Upper lobe of right lung (tissue), 1 donor: Measurements from ENCODE around the gene SHROOM3. TPM values are rescaled to one million over a fixed set of nuclear protein-coding genes. Genes with fewer than 3 reads are reported as not detected.

Source experiments
- ATAC-seq: fragments of 200-7000 bp; cut with Tn5 transposase; one replicate; pipeline ENCODE4 v1.9.1; 2020; ENCODE audit warnings: mild to moderate bottlenecking, moderate library complexity
- DNase-seq: peaks from one replicate; pipeline ENCODE4 v3.0.0-alpha.2; 2020
- H3K27ac ChIP-seq: fragments of 200-600 bp; one replicate; pipeline ENCODE4 v1.8.0; 2022
- H3K27me3 ChIP-seq: fragments of 200-600 bp; one replicate; pipeline ENCODE4 v1.8.0; 2022; ENCODE audit warnings: mild to moderate bottlenecking
- H3K36me3 ChIP-seq: fragments of 200-600 bp; one replicate; pipeline ENCODE4 v1.8.0; 2022
- H3K4me1 ChIP-seq: fragments of 200-600 bp; one replicate; pipeline ENCODE4 v1.8.0; 2022
- H3K4me3 ChIP-seq: fragments of 200-600 bp; one replicate; pipeline ENCODE4 v1.8.0; 2022; ENCODE audit warnings: mild to moderate bottlenecking
- H3K9me3 ChIP-seq: fragments of 200-600 bp; one replicate; pipeline ENCODE4 v1.8.0; 2022
- intact Hi-C: fragments of 100-400 bp; cut with DNase I; formaldehyde crosslinking; loops from one replicate; pipeline ENCODE4 v1.11.0; 2022
- long read RNA-seq: library from polyadenylated mRNA; unstranded; transcript quantifications from one replicate; pipeline ENCODE4 v2.0.0, GENCODE V29; 2021
- total RNA-seq: library from RNA; stranded (reverse); fragmentation: NEBNext Ultra II Directional; extraction: Animal tissue kit (Norgen Biotek cat#: 25700); gene quantifications from one replicate; pipeline ENCODE4 v1.2.1, GENCODE V29; 2021
- TF ChIP-seq, protein P1 (sequence below): fragments of 200-600 bp; IDR thresholded peaks from one replicate; pipeline ENCODE4 v1.8.0; 2022; ENCODE audit warnings: antibody characterized with exemption
- donor health status: DM: no; HTN: yes; CAD: no; lungs with severe emphysema.

Gene SHROOM3
- total RNA-seq, result 73.3 TPM
- long read RNA-seq, transcript SHROOM3-206 (4 exons, 554 nt), result major isoform, 5 of 85 reads
- long read RNA-seq, partial matches to known transcripts, result 49 of 85 reads
- long read RNA-seq, other reads (novel, unspliced or antisense), result 29 of 85 reads

- Histone ChIP-seq H3K9me3 (no peaks in the 10 kb centered on the region), H3K4me1 (peaks cover 7% of the 10 kb centered on the region), H3K4me3 (peak within 1 kb of the TSS; percentile 42), H3K36me3 (no peaks in the 10 kb centered on the region), H3K27ac (peak within 1 kb of the TSS; percentile 53), H3K27me3 (no peaks in the 10 kb centered on the region)
- DNase-seq (no peak), ATAC-seq (peak; percentile 69)
- intact Hi-C loops, result no loop called here
- TF ChIP-seq, protein P1, sequence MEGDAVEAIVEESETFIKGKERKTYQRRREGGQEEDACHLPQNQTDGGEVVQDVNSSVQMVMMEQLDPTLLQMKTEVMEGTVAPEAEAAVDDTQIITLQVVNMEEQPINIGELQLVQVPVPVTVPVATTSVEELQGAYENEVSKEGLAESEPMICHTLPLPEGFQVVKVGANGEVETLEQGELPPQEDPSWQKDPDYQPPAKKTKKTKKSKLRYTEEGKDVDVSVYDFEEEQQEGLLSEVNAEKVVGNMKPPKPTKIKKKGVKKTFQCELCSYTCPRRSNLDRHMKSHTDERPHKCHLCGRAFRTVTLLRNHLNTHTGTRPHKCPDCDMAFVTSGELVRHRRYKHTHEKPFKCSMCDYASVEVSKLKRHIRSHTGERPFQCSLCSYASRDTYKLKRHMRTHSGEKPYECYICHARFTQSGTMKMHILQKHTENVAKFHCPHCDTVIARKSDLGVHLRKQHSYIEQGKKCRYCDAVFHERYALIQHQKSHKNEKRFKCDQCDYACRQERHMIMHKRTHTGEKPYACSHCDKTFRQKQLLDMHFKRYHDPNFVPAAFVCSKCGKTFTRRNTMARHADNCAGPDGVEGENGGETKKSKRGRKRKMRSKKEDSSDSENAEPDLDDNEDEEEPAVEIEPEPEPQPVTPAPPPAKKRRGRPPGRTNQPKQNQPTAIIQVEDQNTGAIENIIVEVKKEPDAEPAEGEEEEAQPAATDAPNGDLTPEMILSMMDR, result no peak
Measured at GRCh38 chr4:76434901-76435527, at the start of gene SHROOM3. SHROOM3 (plus strand) TSS chr4:76435229; CDS start chr4:76436053, 824 bp downstream.

GRCh38 chr4:76385974-76386373 lies 49.1 kb upstream of the SHROOM3 start:
- no peak for DNase-seq
- H3K4me3 ChIP-seq, result no peak overlapping the region
- intact Hi-C loops, result no loop called here
- no peaks in the 10 kb centered on the region for H3K4me1 ChIP-seq
- TF ChIP-seq, protein P1, result no peak
- no peaks in the 10 kb centered on the region for H3K27me3 ChIP-seq
- H3K27ac ChIP-seq, result no peak overlapping the region
- H3K9me3 ChIP-seq, result no peaks in the 10 kb centered on the region
- ATAC-seq, result no peak
- H3K36me3 ChIP-seq, result no peaks in the 10 kb centered on the region

DNA sequence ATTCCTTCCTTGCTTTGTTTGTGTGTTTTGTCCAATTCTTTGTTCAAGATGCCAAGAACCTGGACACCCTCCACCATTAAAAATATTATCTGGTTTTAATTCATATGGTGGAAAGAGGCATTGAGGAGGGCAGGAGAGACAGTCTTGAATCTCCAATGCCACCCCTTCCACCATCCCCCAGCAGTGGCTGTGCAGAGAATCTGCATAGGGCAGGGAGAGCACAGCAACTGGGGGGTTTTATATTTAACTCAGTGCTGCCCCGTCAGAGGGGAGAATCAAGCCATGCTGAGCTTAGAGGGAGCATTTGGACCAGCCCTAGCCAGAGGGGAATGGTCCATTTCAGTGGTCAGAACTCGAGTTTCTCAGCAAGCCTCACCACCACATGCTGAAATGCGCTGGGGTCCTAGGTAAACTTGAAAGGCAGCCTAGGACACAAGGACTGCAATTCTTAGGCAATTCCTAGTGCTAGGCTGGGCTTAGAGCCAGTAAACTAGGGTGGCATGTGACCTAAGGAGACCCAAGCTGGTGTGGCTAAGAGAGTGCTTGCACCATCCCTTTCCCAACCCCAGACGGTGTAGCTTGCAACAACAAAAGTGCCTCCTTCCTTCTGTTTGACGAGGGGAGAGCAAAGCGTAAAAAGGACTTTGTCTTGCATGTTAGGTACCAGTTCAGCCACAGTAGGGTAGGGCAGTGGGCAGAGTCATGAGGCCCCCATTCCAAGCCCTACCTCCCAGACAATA lies 48.3 kb upstream of the SHROOM3 start:
- Histone ChIP-seq H3K36me3 (no peaks in the 10 kb centered on the region), H3K27ac (no peak overlapping the region), H3K4me3 (no peak overlapping the region), H3K9me3 (no peaks in the 10 kb centered on the region), H3K4me1 (no peaks in the 10 kb centered on the region), H3K27me3 (no peaks in the 10 kb centered on the region)
- DNase-seq (peak; percentile 64), ATAC-seq (peak; percentile 92)
- TF ChIP-seq, protein P1, result no peak
- intact Hi-C loops, result no loop called here

DNA sequence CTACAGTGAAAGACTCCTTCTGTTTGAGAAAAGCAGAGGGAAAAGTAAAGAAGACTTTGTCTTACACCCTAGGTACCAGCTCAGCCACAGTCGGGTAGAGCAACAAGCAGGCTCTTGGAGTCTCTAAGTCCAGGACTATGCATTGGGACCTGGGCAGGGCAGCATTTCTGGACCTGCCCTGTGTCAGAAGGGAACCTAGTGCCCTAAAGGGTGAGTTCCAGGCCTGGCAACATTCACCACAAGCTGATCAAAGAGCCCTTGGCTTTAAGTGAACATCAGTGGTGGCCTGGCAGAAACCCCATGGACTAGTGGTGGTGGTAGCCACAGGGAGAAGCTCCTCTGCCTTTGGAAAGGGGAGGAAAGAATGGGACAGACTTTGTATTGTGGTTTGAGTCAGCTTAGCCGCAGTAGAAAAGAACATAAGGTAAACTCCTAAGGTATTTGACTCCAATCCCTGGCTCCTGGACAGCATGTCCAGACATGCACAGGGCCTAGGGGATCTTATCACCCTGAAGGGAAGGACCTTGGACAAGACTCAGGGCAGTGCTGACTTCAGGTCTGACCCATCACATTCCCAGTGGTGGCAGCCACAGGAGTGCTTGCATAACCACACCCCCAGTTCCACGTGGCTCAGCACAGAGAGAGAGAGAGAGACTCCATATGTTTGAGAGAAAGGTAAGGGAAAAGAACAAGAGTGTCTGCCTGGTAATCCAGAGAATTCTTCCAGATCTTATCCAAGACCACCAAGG lies 46.7 kb upstream of the SHROOM3 start:
- no peak overlapping the region for H3K4me3 ChIP-seq
- no peak for DNase-seq
- H3K4me1 ChIP-seq, result no peaks in the 10 kb centered on the region
- no peak overlapping the region for H3K27ac ChIP-seq
- TF ChIP-seq, protein P1, result no peak
- H3K36me3 ChIP-seq, result no peaks in the 10 kb centered on the region
- intact Hi-C loops, result no loop called here
- ATAC-seq, result peak; percentile 25
- H3K27me3 ChIP-seq, result no peaks in the 10 kb centered on the region
- H3K9me3 ChIP-seq, result no peaks in the 10 kb centered on the region

- TF ChIP-seq, protein P1, result no peak
- intact Hi-C loops, result no loop called here
Measured at GRCh38 chr4:76401654-76402053, 33.4 kb upstream of the SHROOM3 start.

More at GRCh38 chr4:76401654-76402053, 33.4 kb upstream of the SHROOM3 start:
- no peak overlapping the region for H3K27ac ChIP-seq
- ATAC-seq, result no peak
- H3K4me3 ChIP-seq, result no peak overlapping the region
- H3K36me3 ChIP-seq, result no peaks in the 10 kb centered on the region
- DNase-seq, result no peak
- H3K27me3 ChIP-seq, result no peaks in the 10 kb centered on the region
- no peaks in the 10 kb centered on the region for H3K9me3 ChIP-seq
- no peaks in the 10 kb centered on the region for H3K4me1 ChIP-seq
